BJ (cell line): ENCODE measurements around the gene EFNB2. TPM values are rescaled to one million over a fixed set of nuclear protein-coding genes. Genes with fewer than 3 reads are reported as not detected.

Experiments used
- CTCF ChIA-PET: fragments of 350-600 bp; formaldehyde crosslinking; extraction: SDS; loops from one replicate; lab custom pipeline; 2021; ENCODE audit warnings: antibody characterized with exemption, inconsistent platforms; lab: Yijun Ruan, JAX
- POLR2A ChIA-PET: fragments of 300-600 bp; sonication (Branson Sonifier 250); formaldehyde crosslinking; extraction: SDS; loops from one replicate; lab custom pipeline; 2021; ENCODE audit warnings: antibody characterized with exemption; lab: Charles Lee
- DNase-seq: peaks from one replicate; pipeline ENCODE4 v3.0.0-alpha.2; 2011; ENCODE audit warnings: low read depth
- H3K27me3 ChIP-seq: 2 replicates; pipeline ENCODE4 v1.6.0; 2011; ENCODE audit warnings: low read length; ENCODE audit not compliant: control insufficient read depth, insufficient read depth
- H3K36me3 ChIP-seq: 2 replicates; pipeline ENCODE4 v1.5.1; 2011; ENCODE audit warnings: low read length; ENCODE audit not compliant: control insufficient read depth, insufficient read depth
- H3K4me3 ChIP-seq: 2 replicates; pipeline ENCODE4 v1.5.1; 2011; ENCODE audit warnings: low read depth, mild to moderate bottlenecking, control low read depth, low read length
- CTCF ChIP-seq: IDR thresholded peaks from 2 replicates; pipeline ENCODE4 v1.5.1; 2011; ENCODE audit warnings: low read depth, mild to moderate bottlenecking, control low read depth, inconsistent platforms, low read length, moderate library complexity; ENCODE audit not compliant: insufficient read depth
- polyA plus RNA-seq: library from polyadenylated mRNA; depleted of rRNA; stranded (reverse); fragments of >200 nt; gene quantifications from 2 replicates; pipeline ENCODE4 v1.2.3, GENCODE V29; 2011

EFNB2 gene
- polyA plus RNA-seq, 1 experiment, result 19.4 TPM

- DNase-seq, result no peak
- Histone ChIP-seq H3K4me3 (no peak overlapping the region), H3K36me3 (no peaks in the 10 kb centered on the region), H3K27me3 (no peaks in the 10 kb centered on the region)
- ChIA-PET POLR2A (no interaction called here), CTCF (no interaction called here)
- no peak for TF ChIP-seq CTCF
These were observed 57.3 kb downstream of the EFNB2 start for GRCh38 chr13:106478116-106478515.

- no peaks in the 10 kb centered on the region for H3K27me3 ChIP-seq
- POLR2A ChIA-PET, result no interaction called here
- no peak for DNase-seq
- CTCF ChIA-PET, result no interaction called here
- H3K36me3 ChIP-seq, result no peaks in the 10 kb centered on the region
- no peak for TF ChIP-seq CTCF
- no peak overlapping the region for H3K4me3 ChIP-seq
These were observed 58.2 kb downstream of the EFNB2 start for GRCh38 chr13:106477303-106477702.

- DNase-seq, result no peak
- no peak overlapping the region for H3K4me3 ChIP-seq
- no peaks in the 10 kb centered on the region for H3K36me3 ChIP-seq
- ChIA-PET POLR2A (no interaction called here), CTCF (no interaction called here)
- H3K27me3 ChIP-seq, result no peaks in the 10 kb centered on the region
- TF ChIP-seq CTCF, result no peak
These were observed 59.6 kb downstream of the EFNB2 start for GRCh38 chr13:106475852-106476251.

GRCh38 chr13:106474912-106475311 lies 60.5 kb downstream of the EFNB2 start:
- CTCF ChIA-PET, result no interaction called here
- H3K27me3 ChIP-seq, result no peaks in the 10 kb centered on the region
- H3K4me3 ChIP-seq, result no peak overlapping the region
- H3K36me3 ChIP-seq, result no peaks in the 10 kb centered on the region
- no peak for TF ChIP-seq CTCF
- DNase-seq, result no peak
- POLR2A ChIA-PET, result no interaction called here

- no peak overlapping the region for H3K4me3 ChIP-seq
- no peak for DNase-seq
- TF ChIP-seq CTCF, result no peak
- ChIA-PET CTCF (interaction anchor here (0.8 kb wide), 1 partner anchor 21 kb away, joined by 3 read pairs; no protein-coding TSS in a partner anchor), POLR2A (no interaction called here)
- no peaks in the 10 kb centered on the region for H3K36me3 ChIP-seq
- H3K27me3 ChIP-seq, result no peaks in the 10 kb centered on the region
These were observed 62.3 kb downstream of the EFNB2 start for GRCh38 chr13:106473154-106473553.
